SU-DHL-6 (cell line): ENCODE measurements around the gene ID1.

Experiments used
- H2AFZ ChIP-seq: fragments of 200-600 bp; sonication (generic); 2 replicates; pipeline ENCODE4 v1.6.1; 2014; ENCODE audit warnings: low read depth, mild to moderate bottlenecking, moderate library complexity, mixed read lengths, antibody characterized with exemption, low read length; ENCODE audit not compliant: severe bottlenecking
- H3F3A ChIP-seq: fragments of 200-600 bp; shearing (Covaris generic); 2 replicates; pipeline ENCODE4 v1.6.0; 2016; ENCODE audit warnings: antibody characterized with exemption, mild to moderate bottlenecking; ENCODE audit not compliant: insufficient read depth
- H3K27ac ChIP-seq: fragments of 200-600 bp; sonication (generic); 2 replicates; pipeline ENCODE4 v1.5.1; 2016; ENCODE audit warnings: low read depth, mild to moderate bottlenecking, low read length, moderate library complexity, mixed read lengths
- H3K27me3 ChIP-seq: fragments of 200-600 bp; sonication (generic), shearing (Covaris generic); 2 replicates; pipeline ENCODE4 v1.6.0; 2014; ENCODE audit warnings: mild to moderate bottlenecking, low read length
- H3K36me3 ChIP-seq: fragments of 200-600 bp; sonication (generic); 2 replicates; pipeline ENCODE4 v1.6.1; 2014; ENCODE audit warnings: mild to moderate bottlenecking, low read length, mixed read lengths
- H3K4me2 ChIP-seq: fragments of 300-600, 200-600 bp; shearing (Covaris generic), sonication (generic); 2 replicates; pipeline ENCODE4 v1.6.0; 2014; ENCODE audit warnings: low read length, low read depth, mild to moderate bottlenecking; ENCODE audit not compliant: poor library complexity, severe bottlenecking
- H3K4me3 ChIP-seq: fragments of 200-600 bp; sonication (generic); 2 replicates; pipeline ENCODE4 v1.5.1; 2014; ENCODE audit warnings: antibody characterized with exemption, low read length, mild to moderate bottlenecking, mixed read lengths; ENCODE audit not compliant: insufficient read depth, poor library complexity, severe bottlenecking
- H3K79me2 ChIP-seq: fragments of 200-600 bp; sonication (generic); 2 replicates; pipeline ENCODE4 v1.6.1; 2014; ENCODE audit warnings: mild to moderate bottlenecking, low read length, moderate library complexity; ENCODE audit not compliant: insufficient read depth
- H3K9ac ChIP-seq: fragments of 200-600 bp; sonication (generic); 2 replicates; pipeline ENCODE4 v1.7.0; 2014; ENCODE audit warnings: mild to moderate bottlenecking, low read length
- H3K9me2 ChIP-seq: fragments of 200-600 bp; sonication (generic); replicated peaks from 2 replicates; pipeline ENCODE4 v1.6.1; 2014; ENCODE audit warnings: low read length; ENCODE audit not compliant: insufficient read depth
- H3K9me3 ChIP-seq: fragments of 200-600 bp; sonication (generic); 2 replicates; pipeline ENCODE4 v1.6.1; 2014; ENCODE audit warnings: low read length, mixed read lengths; ENCODE audit not compliant: insufficient read depth
- H4K20me1 ChIP-seq: fragments of 200-600 bp; sonication (generic); 2 replicates; pipeline ENCODE4 v1.6.1; 2014; ENCODE audit warnings: low read depth, mild to moderate bottlenecking, antibody characterized with exemption, low read length, moderate library complexity, mixed read lengths
- EZH2phosphoT487 ChIP-seq: fragments of 200-600 bp; sonication (generic), shearing (Covaris generic); conservative IDR thresholded peaks from 2 replicates; pipeline ENCODE4 v1.6.1; 2018; ENCODE audit warnings: mild to moderate bottlenecking, antibody characterized with exemption, low read length, moderate library complexity, mixed read lengths
- TF ChIP-seq, protein P1 (sequence below): fragments of 200-600 bp; sonication (generic); IDR thresholded peaks from one replicate; pipeline ENCODE4 v1.5.1; 2017; ENCODE audit warnings: antibody characterized with exemption, mild to moderate bottlenecking, low read length, moderate library complexity; ENCODE audit not compliant: insufficient read depth, poor library complexity, severe bottlenecking

The ID1 gene

DNA sequence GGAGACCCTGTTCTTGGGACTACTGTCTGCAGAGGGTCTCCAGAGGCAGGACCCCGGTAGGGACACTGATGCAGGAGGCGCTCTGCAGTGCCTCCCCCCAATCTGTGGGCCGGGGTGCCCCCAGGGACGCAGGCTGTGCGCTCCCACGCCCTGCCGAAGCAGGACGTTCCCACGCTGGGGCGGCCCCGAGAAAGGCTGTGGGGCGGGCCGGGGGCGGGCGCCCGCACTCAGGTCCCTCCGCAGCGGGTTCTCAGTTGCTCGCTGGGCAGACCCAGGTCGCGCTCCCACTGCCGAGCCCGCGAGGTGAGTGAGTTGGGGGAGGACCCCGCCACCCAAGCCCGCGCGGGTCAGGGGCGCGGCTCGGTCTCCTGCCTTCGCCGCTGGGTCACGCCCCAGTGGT, 32.6 kb downstream of the ID1 start, which contains the start of gene COX4I2:
Gene COX4I2 (plus strand): TSS at position 253 of the 400 bp plus-strand sequence. CDS start 1,106 bp downstream, outside the sequence.
- H3K27ac ChIP-seq = no peak within 1 kb of the TSS
- no peaks in the 10 kb centered on the region for H3K9me2 ChIP-seq
- H3F3A ChIP-seq = no peaks in the 10 kb centered on the region
- no peaks in the 10 kb centered on the region for H3K36me3 ChIP-seq
- no peak within 1 kb of the TSS for H2AFZ ChIP-seq
- no peak within 1 kb of the TSS for H3K4me3 ChIP-seq
- no peaks in the 10 kb centered on the region for H3K9me3 ChIP-seq
- H3K9ac ChIP-seq = no peak within 1 kb of the TSS
- H3K27me3 ChIP-seq = no peaks in the 10 kb centered on the region
- no peaks in the 10 kb centered on the region for H4K20me1 ChIP-seq
- no peak within 1 kb of the TSS for H3K4me2 ChIP-seq
- no peak for TF ChIP-seq EZH2phosphoT487
- TF ChIP-seq, protein P1, sequence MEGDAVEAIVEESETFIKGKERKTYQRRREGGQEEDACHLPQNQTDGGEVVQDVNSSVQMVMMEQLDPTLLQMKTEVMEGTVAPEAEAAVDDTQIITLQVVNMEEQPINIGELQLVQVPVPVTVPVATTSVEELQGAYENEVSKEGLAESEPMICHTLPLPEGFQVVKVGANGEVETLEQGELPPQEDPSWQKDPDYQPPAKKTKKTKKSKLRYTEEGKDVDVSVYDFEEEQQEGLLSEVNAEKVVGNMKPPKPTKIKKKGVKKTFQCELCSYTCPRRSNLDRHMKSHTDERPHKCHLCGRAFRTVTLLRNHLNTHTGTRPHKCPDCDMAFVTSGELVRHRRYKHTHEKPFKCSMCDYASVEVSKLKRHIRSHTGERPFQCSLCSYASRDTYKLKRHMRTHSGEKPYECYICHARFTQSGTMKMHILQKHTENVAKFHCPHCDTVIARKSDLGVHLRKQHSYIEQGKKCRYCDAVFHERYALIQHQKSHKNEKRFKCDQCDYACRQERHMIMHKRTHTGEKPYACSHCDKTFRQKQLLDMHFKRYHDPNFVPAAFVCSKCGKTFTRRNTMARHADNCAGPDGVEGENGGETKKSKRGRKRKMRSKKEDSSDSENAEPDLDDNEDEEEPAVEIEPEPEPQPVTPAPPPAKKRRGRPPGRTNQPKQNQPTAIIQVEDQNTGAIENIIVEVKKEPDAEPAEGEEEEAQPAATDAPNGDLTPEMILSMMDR = no peak
- no peaks in the 10 kb centered on the region for H3K79me2 ChIP-seq

DNA sequence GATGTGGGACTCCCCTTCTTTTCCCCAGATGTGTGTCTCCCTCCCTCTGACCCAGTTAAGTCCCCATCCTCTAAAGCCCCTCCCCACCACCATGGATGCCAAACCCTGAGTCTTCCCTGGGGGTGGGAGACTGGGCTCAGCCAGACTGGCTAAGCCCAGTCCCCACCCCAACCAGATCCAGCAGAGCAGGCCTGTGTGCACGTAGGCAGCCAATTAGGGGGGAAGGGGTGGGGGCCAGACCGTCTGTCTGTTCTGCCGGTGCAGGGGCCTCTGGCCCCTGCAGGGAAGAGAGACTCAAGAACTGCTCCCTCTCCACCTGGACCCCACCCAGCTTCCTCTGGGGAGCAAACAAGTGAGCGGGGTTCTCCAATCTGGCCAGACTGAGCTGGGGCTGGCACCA, 33.2 kb downstream of the ID1 start:
- Histone ChIP-seq H2AFZ (no peak overlapping the region), H3K36me3 (no peaks in the 10 kb centered on the region), H3F3A (no peaks in the 10 kb centered on the region), H3K9ac (no peak overlapping the region), H3K4me2 (no peak overlapping the region), H3K79me2 (no peaks in the 10 kb centered on the region), H3K27ac (no peak overlapping the region), H3K27me3 (no peaks in the 10 kb centered on the region), H4K20me1 (no peaks in the 10 kb centered on the region), H3K9me2 (no peaks in the 10 kb centered on the region), H3K4me3 (no peak overlapping the region), H3K9me3 (no peaks in the 10 kb centered on the region)
- TF ChIP-seq, protein P1 = no peak
- TF ChIP-seq EZH2phosphoT487 = no peak

DNA sequence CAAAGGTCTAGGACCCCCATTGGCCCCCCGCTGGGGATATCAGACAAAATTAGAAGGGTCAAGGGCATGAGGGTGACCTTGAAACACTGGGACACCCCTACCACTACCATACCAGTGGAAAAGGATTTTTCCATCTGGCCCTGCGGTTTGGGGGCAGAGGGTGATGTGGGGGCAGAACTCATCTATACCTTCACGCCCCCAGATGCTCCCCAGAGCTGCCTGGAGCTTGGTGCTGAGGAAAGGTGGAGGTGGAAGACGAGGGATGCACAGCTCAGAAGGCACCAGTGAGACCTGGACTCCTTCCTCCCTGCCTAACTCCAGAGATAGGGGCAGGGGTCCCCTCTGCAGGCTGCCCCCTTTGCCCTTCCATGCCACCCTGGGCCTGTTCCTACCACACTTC, 33.7 kb downstream of the ID1 start:
- no peaks in the 10 kb centered on the region for H3K79me2 ChIP-seq
- H3K9me2 ChIP-seq = no peaks in the 10 kb centered on the region
- H3K4me2 ChIP-seq = no peak overlapping the region
- no peaks in the 10 kb centered on the region for H4K20me1 ChIP-seq
- H3K27ac ChIP-seq = no peak overlapping the region
- H3K9me3 ChIP-seq = no peaks in the 10 kb centered on the region
- H2AFZ ChIP-seq = no peak overlapping the region
- H3K36me3 ChIP-seq = no peaks in the 10 kb centered on the region
- H3K9ac ChIP-seq = no peak overlapping the region
- H3K27me3 ChIP-seq = no peaks in the 10 kb centered on the region
- no peaks in the 10 kb centered on the region for H3F3A ChIP-seq
- TF ChIP-seq, protein P1 = no peak
- TF ChIP-seq EZH2phosphoT487 = no peak
- H3K4me3 ChIP-seq = no peak overlapping the region
